ENCODE data around the gene CDR2L. TPM values are rescaled to one million over a fixed set of nuclear protein-coding genes. Genes with fewer than 3 reads are reported as not detected.

The CDR2L gene
- total RNA-seq, 1 experiment from 2014 or later = 31.0 TPM

- ChIA-PET POLR2A (interaction anchor here (0.7 to 2.3 kb wide), 3 partner anchors 13 to 174 kb away, joined by 3 to 9 read pairs (median 3); partner anchors contain the start of gene MRPL58), CTCF (interaction anchor here (0.6 to 2.4 kb wide), 12 partner anchors 13 to 223 kb away, joined by 3 to 13 read pairs (median 4); partner anchors contain the start of genes HID1, MIF4GD, MRPL58 and OTOP2)
- Mint-ChIP-seq H3K9me3 (no peaks in the 10 kb centered on the region), H3K4me1 (peaks cover 36% of the 10 kb centered on the region), H3K36me3 (peaks cover 27% of the 10 kb centered on the region), H3K4me3 (peak overlapping the region; percentile 99), H3K27me3 (ENCODE audit: low read depth) (no peaks in the 10 kb centered on the region), H3K27ac (peak overlapping the region; percentile 81)
- peak; percentile 44 for DNase-seq (ENCODE audit: low spot score)
- peak; percentile 1; the same call in 1 of the 2 replicates for ATAC-seq
- TF ChIP-seq STAT6 (CRISPR knock-in tag; conservative IDR thresholded peaks at IDR 0.05; ENCODE audit: low read depth) (no peak), MLX (CRISPR knock-in tag; IDR thresholded peaks at IDR 0.05) (no peak), E2F5 (CRISPR knock-in tag; IDR thresholded peaks at IDR 0.05) (no peak), ZNF416 (CRISPR knock-in tag; IDR thresholded peaks at IDR 0.05) (no peak), CREM (CRISPR knock-in tag; IDR thresholded peaks at IDR 0.05) (no peak), CBFB (CRISPR knock-in tag; IDR thresholded peaks at IDR 0.05; ENCODE audit: low read depth) (no peak), NFYB (CRISPR knock-in tag; conservative IDR thresholded peaks at IDR 0.05; ENCODE audit: low read depth) (no peak), ZNF219 (CRISPR knock-in tag; IDR thresholded peaks at IDR 0.05; ENCODE audit: borderline replicate concordance) (no peak; the same call in 1 of the 2 replicates), IRF2 (CRISPR knock-in tag; IDR thresholded peaks at IDR 0.05; ENCODE audit: borderline replicate concordance, low read depth) (no peak), NR1H2 (CRISPR knock-in tag; IDR thresholded peaks at IDR 0.05) (no peak), CREB1 (CRISPR knock-in tag; IDR thresholded peaks at IDR 0.05) (no peak), ZNF121 (CRISPR knock-in tag; IDR thresholded peaks at IDR 0.05) (no peak), ZNF317 (CRISPR knock-in tag; IDR thresholded peaks at IDR 0.05; ENCODE audit: borderline replicate concordance, low read depth) (no peak)
Observed at GRCh38 chr17:75047398-75048098, 60.1 kb downstream of the CDR2L start.

- CTCF ChIA-PET = interaction anchor here (1.0 to 2.4 kb wide), 6 partner anchors 12 to 87 kb away, joined by 4 to 13 read pairs (median 8); no protein-coding TSS in a partner anchor
- H3K27ac Mint-ChIP-seq = peak overlapping the region; percentile 20
- no peaks in the 10 kb centered on the region for H3K27me3 Mint-ChIP-seq (ENCODE audit: low read depth)
- H3K4me1 Mint-ChIP-seq = peaks cover 28% of the 10 kb centered on the region
- no peaks in the 10 kb centered on the region for H3K9me3 Mint-ChIP-seq
- H3K4me3 Mint-ChIP-seq = peak overlapping the region; percentile 99
- POLR2A ChIA-PET = no interaction called here
- H3K36me3 Mint-ChIP-seq = peaks cover 34% of the 10 kb centered on the region
- DNase-seq (ENCODE audit: low spot score) (no peak), ATAC-seq (no peak)
- no peak for TF ChIP-seq TP53 (CRISPR knock-in tag; IDR thresholded peaks at IDR 0.05)
- TF ChIP-seq ZNF138 (CRISPR knock-in tag; conservative IDR thresholded peaks at IDR 0.05) = no peak
- TF ChIP-seq AFF4 (CRISPR knock-in tag; IDR thresholded peaks at IDR 0.05; ENCODE audit: borderline replicate concordance) = no peak
- TF ChIP-seq ZNF512 (CRISPR knock-in tag; IDR thresholded peaks at IDR 0.05; ENCODE audit: borderline replicate concordance) = no peak
- TF ChIP-seq E2F5 (CRISPR knock-in tag; IDR thresholded peaks at IDR 0.05) = no peak
- no peak for TF ChIP-seq USF2 (CRISPR knock-in tag; IDR thresholded peaks at IDR 0.05)
- no peak for TF ChIP-seq ERG (CRISPR knock-in tag; IDR thresholded peaks at IDR 0.05)
Observed at GRCh38 chr17:75048249-75048878, 60.9 kb downstream of the CDR2L start.

All from WTC11 (cell line).